Measurements from ENCODE around the gene PTX3. TPM values are rescaled to one million over a fixed set of nuclear protein-coding genes. Genes with fewer than 3 reads are reported as not detected.
A peak's percentile ranks its signal among the peaks of the same experiment; 100 is the strongest.

The PTX3 gene
- total RNA-seq, 4 donors from 2014 or later = 9.0 to 118 (median 12.2) TPM

DNA sequence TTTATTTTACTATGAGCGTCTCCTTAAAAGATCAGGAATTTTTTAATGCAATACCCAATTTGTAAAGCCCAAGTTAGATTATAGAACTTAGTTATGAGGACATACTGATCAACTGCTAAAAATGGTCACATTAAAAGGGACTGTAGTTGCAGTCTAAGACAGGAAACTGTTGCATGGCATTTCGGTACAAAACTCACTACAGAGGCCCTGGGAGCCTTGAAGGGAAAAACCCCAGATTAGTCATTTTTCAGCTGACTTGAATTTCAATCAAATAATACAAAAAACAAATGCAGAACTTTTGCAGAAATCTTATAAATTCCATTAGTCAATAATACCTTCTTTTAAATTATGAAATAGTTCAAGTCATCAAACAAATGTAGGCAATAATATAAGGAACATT is 6.9 kb upstream of the PTX3 start:
- no peak for TF ChIP-seq EP300 (IDR thresholded peaks at IDR 0.05)
- TF ChIP-seq POLR2A (IDR thresholded peaks at IDR 0.05) = no peak
- TF ChIP-seq CTCF (IDR thresholded peaks at IDR 0.05) = no peak
- no peaks in the 10 kb centered on the region for H3K27me3 ChIP-seq
- no peaks in the 10 kb centered on the region for H3K36me3 ChIP-seq
- H3K9me3 ChIP-seq = no peaks in the 10 kb centered on the region
- 39 to 42% methylated on average over 2 of the region's 2 CpGs for WGBS, 2 donors
- DNase-seq (ENCODE audit: low spot score in 2 of 2) = no peak
- peaks cover 0 to 6% (median 0%) of the 10 kb centered on the region in 4 donors for H3K4me1 ChIP-seq
- peak overlapping the region in 1 of 4 donors; percentile 29 for H3K27ac ChIP-seq
- H3K4me3 ChIP-seq = no peak overlapping the region

- Histone ChIP-seq H3K4me1 (peaks cover 0 to 34% (median 0%) of the 10 kb centered on the region in 4 donors), H3K27ac (peak overlapping the region in 2 of 4 donors; percentile 61 to 70), H3K4me3 (peak overlapping the region; percentile 42 to 73 (median 48)), H3K9me3 (no peaks in the 10 kb centered on the region), H3K27me3 (no peaks in the 10 kb centered on the region), H3K36me3 (no peaks in the 10 kb centered on the region)
- DNase-seq (ENCODE audit: low spot score in 2 of 2) = no peak
- TF ChIP-seq EP300 (IDR thresholded peaks at IDR 0.05) = no peak
- no peak for TF ChIP-seq POLR2A (IDR thresholded peaks at IDR 0.05)
- TF ChIP-seq CTCF (IDR thresholded peaks at IDR 0.05) = no peak
- 3 to 5% methylated on average over 21 to 22 of the region's 22 CpGs for WGBS, 2 donors
Measured at GRCh38 chr3:157438194-157438730, 1.6 kb downstream of the PTX3 start.

- Histone ChIP-seq H3K4me3 (no peak overlapping the region), H3K4me1 (peaks cover 0 to 32% (median 0%) of the 10 kb centered on the region in 4 donors), H3K36me3 (no peaks in the 10 kb centered on the region), H3K27me3 (no peaks in the 10 kb centered on the region), H3K27ac (no peak overlapping the region), H3K9me3 (no peaks in the 10 kb centered on the region)
- 92 to 95% methylated on average over 2 of the region's 2 CpGs for WGBS, 2 donors
- no peak for TF ChIP-seq EP300 (IDR thresholded peaks at IDR 0.05)
- no peak for TF ChIP-seq CTCF (IDR thresholded peaks at IDR 0.05)
- TF ChIP-seq POLR2A (IDR thresholded peaks at IDR 0.05) = no peak
- no peak for DNase-seq (ENCODE audit: low spot score in 2 of 2)
Measured at GRCh38 chr3:157441102-157441624, 4.5 kb downstream of the PTX3 start.

GRCh38 chr3:157442729-157443128 is 6.1 kb downstream of the PTX3 start:
- Histone ChIP-seq H3K4me1 (peaks cover 0 to 22% (median 0%) of the 10 kb centered on the region in 4 donors), H3K36me3 (no peaks in the 10 kb centered on the region), H3K27me3 (no peaks in the 10 kb centered on the region), H3K9me3 (no peaks in the 10 kb centered on the region), H3K4me3 (no peak overlapping the region), H3K27ac (peak overlapping the region in 2 of 4 donors; percentile 1 to 13)
- DNase-seq (ENCODE audit: low spot score in 2 of 2) = peak in 1 of 2 donors; percentile 32
- TF ChIP-seq CTCF (IDR thresholded peaks at IDR 0.05) (no peak), POLR2A (IDR thresholded peaks at IDR 0.05) (no peak), EP300 (IDR thresholded peaks at IDR 0.05) (no peak)
- WGBS, 2 donors = 57 to 63% methylated on average over 2 of the region's 2 CpGs

DNA sequence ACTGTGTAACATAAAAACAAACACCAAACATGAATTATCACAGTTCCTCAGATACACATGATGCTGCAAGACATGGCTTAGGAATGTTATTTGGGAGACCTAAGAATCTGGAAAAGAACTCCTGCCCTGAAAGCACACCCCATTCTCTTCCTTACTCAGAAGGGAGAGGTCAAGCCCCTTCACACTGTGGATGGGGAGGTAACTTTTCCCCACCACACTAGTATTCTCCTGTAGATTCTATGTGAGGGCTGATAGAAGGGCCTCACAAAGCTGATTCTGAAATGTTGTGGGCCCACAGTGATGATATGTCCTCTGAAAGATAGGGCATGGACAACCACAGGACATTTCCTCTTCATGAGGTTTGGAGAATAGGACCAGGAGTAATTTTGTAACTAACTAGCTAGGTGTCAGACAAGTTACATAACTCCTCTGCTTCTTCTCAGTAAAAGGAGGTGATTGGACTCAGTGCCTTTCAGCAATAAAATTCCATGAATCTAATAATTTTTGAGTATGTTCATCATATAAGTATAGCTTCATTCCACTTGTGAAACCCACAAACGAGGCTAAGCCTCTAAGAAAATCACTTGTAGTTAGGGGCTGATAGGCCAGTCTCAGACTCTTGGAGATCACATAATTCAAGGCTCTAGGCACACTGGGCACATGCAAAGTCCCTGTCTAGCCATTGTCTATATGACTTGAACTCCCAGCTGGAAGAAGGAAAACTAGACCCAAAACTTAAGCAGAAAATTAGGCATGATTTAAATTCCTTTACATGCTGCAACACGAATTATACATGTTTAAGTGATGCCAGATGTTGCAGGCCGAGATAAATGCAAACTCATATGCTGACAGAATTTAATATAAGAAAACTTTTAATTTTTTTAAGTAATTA is 7.5 kb downstream of the PTX3 start:
- no peaks in the 10 kb centered on the region for H3K9me3 ChIP-seq
- no peak for DNase-seq (ENCODE audit: low spot score in 2 of 2)
- TF ChIP-seq CTCF (IDR thresholded peaks at IDR 0.05) (no peak), EP300 (IDR thresholded peaks at IDR 0.05) (no peak), POLR2A (IDR thresholded peaks at IDR 0.05) (no peak)
- 81% methylated on average over 3 of the region's 3 CpGs for WGBS, 2 donors
- H3K27me3 ChIP-seq = no peaks in the 10 kb centered on the region
- H3K4me1 ChIP-seq = peaks cover 0 to 11% (median 0%) of the 10 kb centered on the region in 4 donors
- H3K4me3 ChIP-seq = no peak overlapping the region
- no peaks in the 10 kb centered on the region for H3K36me3 ChIP-seq
- H3K27ac ChIP-seq = no peak overlapping the region

Data from tibial nerve (tissue), 4 donors.